Measurements from ENCODE around the gene SNX9.
A peak's percentile ranks its signal among the peaks of the same experiment; 100 is the strongest.

Gene SNX9

GRCh38 chr6:157982102-157982562, 159.1 kb downstream of the SNX9 start (continued):
- TF ChIP-seq ZSCAN18 (tag by site-specific recombination; IDR thresholded peaks at IDR 0.05) (no peak), REST (tag by site-specific recombination; IDR thresholded peaks at IDR 0.05) (peak; percentile 74), ZFP37 (tag by site-specific recombination; IDR thresholded peaks at IDR 0.05) (0 out of 2 replicates have a peak, but pooled peaks have one; percentile 5), ZNF624 (tag by site-specific recombination; IDR thresholded peaks at IDR 0.05) (no peak), MZF1 (tag by site-specific recombination; IDR thresholded peaks at IDR 0.05; ENCODE audit: borderline replicate concordance) (no peak), ZNF121 (tag by site-specific recombination; IDR thresholded peaks at IDR 0.05) (no peak), ZNF623 (tag by site-specific recombination; IDR thresholded peaks at IDR 0.05) (no peak), ZBTB10 (tag by site-specific recombination; IDR thresholded peaks at IDR 0.05) (peak; percentile 39; the same call in 1 of the 2 replicates), YY1 (tag by site-specific recombination; IDR thresholded peaks at IDR 0.05) (0 out of 2 replicates have a peak, but pooled peaks have one; percentile 30), ZIC2 (tag by site-specific recombination; IDR thresholded peaks at IDR 0.05) (peak; percentile 51), ZNF704 (tag by site-specific recombination; IDR thresholded peaks at IDR 0.05) (no peak), ZNF449 (tag by site-specific recombination; IDR thresholded peaks at IDR 0.05) (0 out of 2 replicates have a peak, but pooled peaks have one; percentile 22), ZBTB26 (tag by site-specific recombination; optimal IDR thresholded peaks at IDR 0.05) (peak; percentile 45), ZNF629 (tag by site-specific recombination; IDR thresholded peaks at IDR 0.05) (no peak), ZNF16 (tag by site-specific recombination; IDR thresholded peaks at IDR 0.05; ENCODE audit: low read depth) (no peak), ZNF660 (tag by site-specific recombination; IDR thresholded peaks at IDR 0.05) (no peak), PATZ1 (tag by site-specific recombination; IDR thresholded peaks at IDR 0.05) (peak; percentile 52), ZNF501 (tag by site-specific recombination; IDR thresholded peaks at IDR 0.05) (0 out of 2 replicates have a peak, but pooled peaks have one; percentile 37), ZNF580 (tag by site-specific recombination; IDR thresholded peaks at IDR 0.05) (no peak), GLI2 (tag by site-specific recombination; IDR thresholded peaks at IDR 0.05; ENCODE audit: borderline replicate concordance, low read depth) (no peak)
- TF ChIP-seq, protein P1, sequence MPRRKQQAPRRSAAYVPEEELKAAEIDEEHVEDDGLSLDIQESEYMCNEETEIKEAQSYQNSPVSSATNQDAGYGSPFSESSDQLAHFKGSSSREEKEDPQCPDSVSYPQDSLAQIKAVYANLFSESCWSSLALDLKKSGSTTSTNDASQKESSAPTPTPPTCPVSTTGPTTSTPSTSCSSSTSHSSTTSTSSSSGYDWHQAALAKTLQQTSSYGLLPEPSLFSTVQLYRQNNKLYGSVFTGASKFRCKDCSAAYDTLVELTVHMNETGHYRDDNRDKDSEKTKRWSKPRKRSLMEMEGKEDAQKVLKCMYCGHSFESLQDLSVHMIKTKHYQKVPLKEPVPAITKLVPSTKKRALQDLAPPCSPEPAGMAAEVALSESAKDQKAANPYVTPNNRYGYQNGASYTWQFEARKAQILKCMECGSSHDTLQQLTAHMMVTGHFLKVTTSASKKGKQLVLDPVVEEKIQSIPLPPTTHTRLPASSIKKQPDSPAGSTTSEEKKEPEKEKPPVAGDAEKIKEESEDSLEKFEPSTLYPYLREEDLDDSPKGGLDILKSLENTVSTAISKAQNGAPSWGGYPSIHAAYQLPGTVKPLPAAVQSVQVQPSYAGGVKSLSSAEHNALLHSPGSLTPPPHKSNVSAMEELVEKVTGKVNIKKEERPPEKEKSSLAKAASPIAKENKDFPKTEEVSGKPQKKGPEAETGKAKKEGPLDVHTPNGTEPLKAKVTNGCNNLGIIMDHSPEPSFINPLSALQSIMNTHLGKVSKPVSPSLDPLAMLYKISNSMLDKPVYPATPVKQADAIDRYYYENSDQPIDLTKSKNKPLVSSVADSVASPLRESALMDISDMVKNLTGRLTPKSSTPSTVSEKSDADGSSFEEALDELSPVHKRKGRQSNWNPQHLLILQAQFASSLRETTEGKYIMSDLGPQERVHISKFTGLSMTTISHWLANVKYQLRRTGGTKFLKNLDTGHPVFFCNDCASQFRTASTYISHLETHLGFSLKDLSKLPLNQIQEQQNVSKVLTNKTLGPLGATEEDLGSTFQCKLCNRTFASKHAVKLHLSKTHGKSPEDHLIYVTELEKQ (tag by site-specific recombination; IDR thresholded peaks at IDR 0.05; ENCODE audit: borderline replicate concordance) = no peak

Measured in HEK293 (cell line).